Sigmoid colon (tissue), 7 donors: ENCODE measurements around the gene CDC5L. TPM values are rescaled to one million over a fixed set of nuclear protein-coding genes. Genes with fewer than 3 reads are reported as not detected.

Source experiments
- DNase-seq: peaks from one replicate; pipeline ENCODE4 v3.0.0-alpha.2; 2019
- H3K27ac ChIP-seq, 4 donors: fragments of 200-600 bp; sonication (generic); one replicate each; pipeline ENCODE4 v1.5.1; 2016 to 2019; ENCODE audit warnings: mild to moderate bottlenecking in 1 of 4
- H3K27me3 ChIP-seq, 3 donors: fragments of 200-600 bp; sonication (generic); one replicate each; pipeline ENCODE4 v1.5.1; 2019; ENCODE audit warnings: mild to moderate bottlenecking in 1 of 3
- H3K36me3 ChIP-seq, 4 donors: fragments of 200-600 bp; sonication (generic); one replicate each; pipeline ENCODE4 v1.5.1; 2016 to 2019
- H3K4me1 ChIP-seq, 4 donors: fragments of 200-600 bp; sonication (generic); one replicate each; pipeline ENCODE4 v1.5.1; 2017 to 2019
- H3K4me3 ChIP-seq, 4 donors: fragments of 200-600 bp; sonication (generic); one replicate each; pipeline ENCODE4 v1.5.1; 2017 to 2019; ENCODE audit warnings: mild to moderate bottlenecking in 2 of 4, moderate library complexity in 1 of 4
- H3K9me3 ChIP-seq, 4 donors: fragments of 200-600 bp in 3 of 4; sonication (generic) in 3 of 4; one replicate each; pipeline versions ENCODE4 v1.5.1 to v1.6.1; 2013 to 2019
- EP300 ChIP-seq, 4 donors: sonication (generic); formaldehyde crosslinking; IDR thresholded peaks; one replicate each; pipeline ENCODE4 v1.6.1; 2017; ENCODE audit warnings: antibody characterized with exemption in 4 of 4
- POLR2A ChIP-seq, 2 donors: fragments of 450-650 bp; IDR thresholded peaks; one replicate each; pipeline ENCODE4 v1.6.1; 2016; ENCODE audit warnings: antibody characterized with exemption in 2 of 2, mild to moderate bottlenecking in 2 of 2, moderate library complexity in 2 of 2
- POLR2AphosphoS5 ChIP-seq, 4 donors: sonication (generic); formaldehyde crosslinking; IDR thresholded peaks; one replicate each; pipeline ENCODE4 v1.6.1; 2017; ENCODE audit warnings: antibody characterized with exemption in 4 of 4
- WGBS, 2 donors: extraction: QIAGEN DNeasy Blood & Tissue Kit; methylation state at CpG; one replicate each; pipeline ENCODE4 v1.1.7; 2013; 5-methylcytosine and 5-hydroxymethylcytosine counted together
- intact Hi-C: fragments of 100-400 bp; cut with DNase I; formaldehyde crosslinking; loops from one replicate; pipeline ENCODE4 v1.15.1; 2023
- polyA plus RNA-seq, 3 donors: library from polyadenylated mRNA; stranded (reverse); fragments of 200-250 nt; gene quantifications; one replicate each; pipeline ENCODE4 v1.2.3, GENCODE V29; 2013
- total RNA-seq, 4 donors: library from RNA; depleted of rRNA; stranded (reverse); fragments of >200 nt; gene quantifications; one replicate each; pipeline ENCODE4 v1.1.0, GENCODE V29; 2016
- TF ChIP-seq, protein P1 (sequence below), 4 experiments: fragments of 450-650 bp in 3 of 4; fragments of 200-600 bp in 1 of 4; IDR thresholded peaks; one replicate each; pipeline ENCODE4 v1.5.1; 2016 to 2019; ENCODE audit warnings: antibody characterized with exemption in 4 of 4, mild to moderate bottlenecking in 3 of 4, moderate library complexity in 2 of 4
- donor health status: healthy with polysubstance abuse.
- donor health status: Bipolar disorder and iron deficiency.
- donor health status: healthy.

CDC5L gene
- total and polyA plus RNA-seq, 7 donors = 6.6 to 24.6 (median 18.0) TPM

DNA sequence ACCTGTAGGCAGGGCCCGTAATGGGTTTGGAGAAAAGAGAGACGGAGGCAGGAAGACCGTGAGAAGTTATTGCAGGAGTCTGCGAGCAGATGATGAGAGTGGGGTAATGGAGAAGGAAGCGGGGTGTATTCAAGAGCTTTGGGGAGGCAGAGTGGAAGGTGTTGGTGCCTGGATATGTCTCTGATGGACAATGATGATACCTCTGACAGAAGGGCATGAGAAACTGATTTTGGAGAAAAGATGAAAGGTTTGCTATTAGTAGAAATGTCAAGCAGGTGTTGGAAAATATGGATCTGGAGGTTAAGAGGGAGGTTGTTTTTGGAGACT is 69.4 kb downstream of the CDC5L start:
- DNase-seq = no peak
- 29 to 69% methylated on average over 5 of the region's 5 CpGs for WGBS, 2 donors
- Histone ChIP-seq H3K36me3 (peaks cover 0 to 3% (median 0%) of the 10 kb centered on the region in 4 donors), H3K9me3 (no peaks in the 10 kb centered on the region), H3K27me3 (no peaks in the 10 kb centered on the region), H3K4me3 (peak overlapping the region in 2 of 4 donors; percentile 4 to 13), H3K4me1 (peaks cover 0 to 11% (median 7%) of the 10 kb centered on the region in 4 donors), H3K27ac (no peak overlapping the region)
- intact Hi-C loops = loop anchor here (2.0 kb wide), 1 partner anchor 26 kb away; no protein-coding TSS in a partner anchor
- no peak for TF ChIP-seq POLR2AphosphoS5 (IDR thresholded peaks at IDR 0.05)
- TF ChIP-seq, protein P1, sequence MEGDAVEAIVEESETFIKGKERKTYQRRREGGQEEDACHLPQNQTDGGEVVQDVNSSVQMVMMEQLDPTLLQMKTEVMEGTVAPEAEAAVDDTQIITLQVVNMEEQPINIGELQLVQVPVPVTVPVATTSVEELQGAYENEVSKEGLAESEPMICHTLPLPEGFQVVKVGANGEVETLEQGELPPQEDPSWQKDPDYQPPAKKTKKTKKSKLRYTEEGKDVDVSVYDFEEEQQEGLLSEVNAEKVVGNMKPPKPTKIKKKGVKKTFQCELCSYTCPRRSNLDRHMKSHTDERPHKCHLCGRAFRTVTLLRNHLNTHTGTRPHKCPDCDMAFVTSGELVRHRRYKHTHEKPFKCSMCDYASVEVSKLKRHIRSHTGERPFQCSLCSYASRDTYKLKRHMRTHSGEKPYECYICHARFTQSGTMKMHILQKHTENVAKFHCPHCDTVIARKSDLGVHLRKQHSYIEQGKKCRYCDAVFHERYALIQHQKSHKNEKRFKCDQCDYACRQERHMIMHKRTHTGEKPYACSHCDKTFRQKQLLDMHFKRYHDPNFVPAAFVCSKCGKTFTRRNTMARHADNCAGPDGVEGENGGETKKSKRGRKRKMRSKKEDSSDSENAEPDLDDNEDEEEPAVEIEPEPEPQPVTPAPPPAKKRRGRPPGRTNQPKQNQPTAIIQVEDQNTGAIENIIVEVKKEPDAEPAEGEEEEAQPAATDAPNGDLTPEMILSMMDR (IDR thresholded peaks at IDR 0.05) = no peak
- TF ChIP-seq POLR2A (IDR thresholded peaks at IDR 0.05) = no peak
- TF ChIP-seq EP300 (IDR thresholded peaks at IDR 0.05) = no peak

DNA sequence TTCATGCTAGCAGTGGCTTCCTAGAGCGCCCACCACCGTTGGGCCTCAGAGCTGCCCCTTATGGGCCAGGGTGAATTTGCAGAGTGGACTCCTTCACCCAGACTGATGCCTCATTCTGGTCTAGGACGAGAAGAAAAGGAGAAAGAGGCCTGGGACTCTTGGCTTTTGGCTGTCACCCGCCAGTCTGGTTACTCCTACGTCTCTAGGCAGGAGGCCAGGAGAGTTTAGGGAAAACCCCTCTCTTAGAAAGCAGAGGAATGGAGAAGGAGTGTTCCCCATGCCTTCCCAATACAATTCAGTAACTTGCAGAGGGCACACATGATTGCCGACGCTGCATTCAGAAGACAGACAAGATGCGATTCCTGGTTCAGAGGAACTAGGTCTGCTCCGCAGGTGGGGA is 70.1 kb downstream of the CDC5L start:
- WGBS, 2 donors = 85 to 87% methylated on average over 9 of the region's 9 CpGs
- no peaks in the 10 kb centered on the region for H3K9me3 ChIP-seq
- H3K36me3 ChIP-seq = no peaks in the 10 kb centered on the region
- H3K4me3 ChIP-seq = no peak overlapping the region
- H3K27ac ChIP-seq = no peak overlapping the region
- peaks cover 0 to 7% (median 3%) of the 10 kb centered on the region in 4 donors for H3K4me1 ChIP-seq
- no peaks in the 10 kb centered on the region for H3K27me3 ChIP-seq
- intact Hi-C loops = loop anchor here (2.0 kb wide), 1 partner anchor 27 kb away; no protein-coding TSS in a partner anchor
- TF ChIP-seq POLR2AphosphoS5 (IDR thresholded peaks at IDR 0.05) = no peak
- TF ChIP-seq, protein P1 (IDR thresholded peaks at IDR 0.05) = no peak
- DNase-seq = no peak

DNA sequence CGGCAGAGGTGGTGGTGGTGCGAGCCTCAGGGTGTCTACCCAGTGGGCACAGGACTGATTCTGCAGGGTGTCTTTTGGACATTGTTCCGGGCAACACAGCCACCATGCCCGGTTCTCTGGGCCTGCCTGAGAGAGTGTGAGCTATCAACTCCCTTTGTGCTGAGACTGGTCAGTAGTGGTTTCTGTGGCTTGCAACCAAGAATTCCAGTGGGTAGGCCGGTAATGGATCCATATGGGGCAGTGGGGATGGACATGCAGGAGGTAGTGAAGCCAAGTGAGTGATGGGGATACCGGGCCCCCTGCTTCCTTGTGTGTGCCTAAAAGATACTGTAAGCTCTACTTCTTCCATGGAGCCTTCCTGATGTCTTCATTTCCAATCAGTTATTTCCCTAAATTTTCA is 71.0 kb downstream of the CDC5L start:
- whole genome bisulfite sequencing, 2 donors = 95 to 97% methylated on average over 6 of the region's 6 CpGs
- no peak for TF ChIP-seq EP300 (IDR thresholded peaks at IDR 0.05)
- TF ChIP-seq, protein P1 (IDR thresholded peaks at IDR 0.05) = no peak
- no peak for TF ChIP-seq POLR2AphosphoS5 (IDR thresholded peaks at IDR 0.05)
- TF ChIP-seq POLR2A (IDR thresholded peaks at IDR 0.05) = no peak

DNA sequence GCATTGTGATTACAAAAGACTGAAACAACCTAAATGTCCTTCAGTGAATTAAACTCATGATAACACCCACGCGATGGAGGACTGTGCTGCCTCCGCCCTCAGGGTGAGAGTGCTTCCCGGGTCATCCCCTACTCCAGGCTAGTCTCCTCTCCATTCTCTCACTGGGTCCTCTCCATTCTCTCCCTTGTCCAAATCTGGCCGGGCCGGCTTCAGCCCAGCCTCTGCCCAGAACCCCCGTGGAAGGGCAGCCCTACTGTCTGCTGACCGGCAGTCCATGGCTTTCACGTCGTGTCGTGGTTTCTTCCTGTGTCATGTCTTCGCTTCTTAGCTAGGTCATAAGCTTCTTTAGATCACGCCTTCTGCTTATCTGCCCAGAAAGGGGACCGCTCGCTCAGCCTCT is 74.8 kb downstream of the CDC5L start:
- Histone ChIP-seq H3K4me3 (no peak overlapping the region), H3K4me1 (no peaks in the 10 kb centered on the region), H3K27me3 (no peaks in the 10 kb centered on the region), H3K9me3 (no peaks in the 10 kb centered on the region), H3K27ac (no peak overlapping the region), H3K36me3 (no peaks in the 10 kb centered on the region)
- intact Hi-C loops = no loop called here
- TF ChIP-seq POLR2A (IDR thresholded peaks at IDR 0.05) = no peak
- TF ChIP-seq POLR2AphosphoS5 (IDR thresholded peaks at IDR 0.05) = no peak
- TF ChIP-seq, protein P1 (IDR thresholded peaks at IDR 0.05) = no peak
- TF ChIP-seq EP300 (IDR thresholded peaks at IDR 0.05) = no peak
- 88 to 93% methylated on average over 15 of the region's 15 CpGs for WGBS, 2 donors
- DNase-seq = no peak

More for the DNA sequence above, 71.0 kb downstream of the CDC5L start:
- no peaks in the 10 kb centered on the region for H3K36me3 ChIP-seq
- H3K27ac ChIP-seq = no peak overlapping the region
- intact Hi-C loops = no loop called here
- H3K4me1 ChIP-seq = peaks cover 0 to 7% (median 3%) of the 10 kb centered on the region in 4 donors
- H3K9me3 ChIP-seq = no peaks in the 10 kb centered on the region
- no peak for DNase-seq
- no peak overlapping the region for H3K4me3 ChIP-seq
- no peaks in the 10 kb centered on the region for H3K27me3 ChIP-seq
